ENCODE results near the gene PIM1.
A peak's percentile ranks its signal among the peaks of the same experiment; 100 is the strongest.

The PIM1 gene

GRCh38 chr6:37138856-37139229 is 31.1 kb upstream of the PIM1 start:
- TF ChIP-seq SPI1 (IDR thresholded peaks at IDR 0.05; ENCODE audit: low read depth, low read length) (no peak), POU2F2 (IDR thresholded peaks at IDR 0.05; ENCODE audit: low read depth, low read length) (no peak), POLR2A (IDR thresholded peaks at IDR 0.05; ENCODE audit: low read depth, low read length) (no peak), TAF1 (IDR thresholded peaks at IDR 0.05; ENCODE audit: low read depth, low read length) (no peak), POLR2AphosphoS5 (IDR thresholded peaks at IDR 0.05; ENCODE audit: low read depth, low read length) (no peak), PAX5 (IDR thresholded peaks at IDR 0.05; ENCODE audit: insufficient read depth, low read length, severe bottlenecking) (no peak)
- no peak for FAIRE-seq
- DNase-seq (ENCODE audit: insufficient read length, low spot score): no peak

GRCh38 chr6:37139230-37139962 is 30.6 kb upstream of the PIM1 start:
- TF ChIP-seq PAX5 (IDR thresholded peaks at IDR 0.05; ENCODE audit: insufficient read depth, low read length, severe bottlenecking) (no peak), SPI1 (IDR thresholded peaks at IDR 0.05; ENCODE audit: low read depth, low read length) (no peak), POU2F2 (IDR thresholded peaks at IDR 0.05; ENCODE audit: low read depth, low read length) (no peak), POLR2A (IDR thresholded peaks at IDR 0.05; ENCODE audit: low read depth, low read length) (no peak)
- no peak for DNase-seq (ENCODE audit: insufficient read length, low spot score)
- no peak for FAIRE-seq

- no peak for FAIRE-seq
- TF ChIP-seq POU2F2 (IDR thresholded peaks at IDR 0.05; ENCODE audit: low read depth, low read length) (no peak), POLR2A (IDR thresholded peaks at IDR 0.05; ENCODE audit: low read depth, low read length) (no peak), POLR2AphosphoS5 (IDR thresholded peaks at IDR 0.05; ENCODE audit: low read depth, low read length) (no peak), PAX5 (IDR thresholded peaks at IDR 0.05; ENCODE audit: insufficient read depth, low read length, severe bottlenecking) (no peak), SPI1 (IDR thresholded peaks at IDR 0.05; ENCODE audit: low read depth, low read length) (no peak), TAF1 (IDR thresholded peaks at IDR 0.05; ENCODE audit: low read depth, low read length) (no peak)
- no peak for DNase-seq (ENCODE audit: insufficient read length, low spot score)
These were observed 29.8 kb upstream of the PIM1 start for GRCh38 chr6:37140145-37140544.

GRCh38 chr6:37141281-37142049 is 28.5 kb upstream of the PIM1 start:
- TF ChIP-seq POU2F2 (IDR thresholded peaks at IDR 0.05; ENCODE audit: low read depth, low read length): no peak
- no peak for TF ChIP-seq PAX5 (IDR thresholded peaks at IDR 0.05; ENCODE audit: insufficient read depth, low read length, severe bottlenecking)
- no peak for TF ChIP-seq SPI1 (IDR thresholded peaks at IDR 0.05; ENCODE audit: low read depth, low read length)
- TF ChIP-seq POLR2A (IDR thresholded peaks at IDR 0.05; ENCODE audit: low read depth, low read length): no peak
- TF ChIP-seq TAF1 (IDR thresholded peaks at IDR 0.05; ENCODE audit: low read depth, low read length): no peak
- no peak for TF ChIP-seq POLR2AphosphoS5 (IDR thresholded peaks at IDR 0.05; ENCODE audit: low read depth, low read length)
- FAIRE-seq: peak; percentile 47
- DNase-seq (ENCODE audit: insufficient read length, low spot score): no peak

- TF ChIP-seq POU2F2 (IDR thresholded peaks at IDR 0.05; ENCODE audit: low read depth, low read length) (no peak), POLR2AphosphoS5 (IDR thresholded peaks at IDR 0.05; ENCODE audit: low read depth, low read length) (no peak), PAX5 (IDR thresholded peaks at IDR 0.05; ENCODE audit: insufficient read depth, low read length, severe bottlenecking) (no peak), SPI1 (IDR thresholded peaks at IDR 0.05; ENCODE audit: low read depth, low read length) (no peak), POLR2A (IDR thresholded peaks at IDR 0.05; ENCODE audit: low read depth, low read length) (no peak), TAF1 (IDR thresholded peaks at IDR 0.05; ENCODE audit: low read depth, low read length) (no peak)
- FAIRE-seq: no peak
- no peak for DNase-seq (ENCODE audit: insufficient read length, low spot score)
These were observed 27.8 kb upstream of the PIM1 start for GRCh38 chr6:37142050-37142614.

- FAIRE-seq (no peak), DNase-seq (ENCODE audit: insufficient read length, low spot score) (no peak)
- TF ChIP-seq POU2F2 (IDR thresholded peaks at IDR 0.05; ENCODE audit: low read depth, low read length) (no peak), POLR2AphosphoS5 (IDR thresholded peaks at IDR 0.05; ENCODE audit: low read depth, low read length) (no peak), TAF1 (IDR thresholded peaks at IDR 0.05; ENCODE audit: low read depth, low read length) (no peak), POLR2A (IDR thresholded peaks at IDR 0.05; ENCODE audit: low read depth, low read length) (no peak), SPI1 (IDR thresholded peaks at IDR 0.05; ENCODE audit: low read depth, low read length) (no peak), PAX5 (IDR thresholded peaks at IDR 0.05; ENCODE audit: insufficient read depth, low read length, severe bottlenecking) (no peak)
These were observed 26.4 kb upstream of the PIM1 start for GRCh38 chr6:37143585-37143984.

- TF ChIP-seq POLR2A (IDR thresholded peaks at IDR 0.05; ENCODE audit: low read depth, low read length): no peak
- TF ChIP-seq POU2F2 (IDR thresholded peaks at IDR 0.05; ENCODE audit: low read depth, low read length): no peak
- TF ChIP-seq POLR2AphosphoS5 (IDR thresholded peaks at IDR 0.05; ENCODE audit: low read depth, low read length): no peak
- no peak for TF ChIP-seq TAF1 (IDR thresholded peaks at IDR 0.05; ENCODE audit: low read depth, low read length)
- no peak for TF ChIP-seq PAX5 (IDR thresholded peaks at IDR 0.05; ENCODE audit: insufficient read depth, low read length, severe bottlenecking)
- no peak for TF ChIP-seq SPI1 (IDR thresholded peaks at IDR 0.05; ENCODE audit: low read depth, low read length)
These were observed 24.5 kb upstream of the PIM1 start for GRCh38 chr6:37145443-37145842.

GRCh38 chr6:37146735-37147157 is 23.2 kb upstream of the PIM1 start:
- no peak for FAIRE-seq
- no peak for TF ChIP-seq POU2F2 (IDR thresholded peaks at IDR 0.05; ENCODE audit: low read depth, low read length)
- TF ChIP-seq PAX5 (IDR thresholded peaks at IDR 0.05; ENCODE audit: insufficient read depth, low read length, severe bottlenecking): no peak
- no peak for TF ChIP-seq TAF1 (IDR thresholded peaks at IDR 0.05; ENCODE audit: low read depth, low read length)
- no peak for TF ChIP-seq SPI1 (IDR thresholded peaks at IDR 0.05; ENCODE audit: low read depth, low read length)
- TF ChIP-seq POLR2A (IDR thresholded peaks at IDR 0.05; ENCODE audit: low read depth, low read length): no peak
- TF ChIP-seq POLR2AphosphoS5 (IDR thresholded peaks at IDR 0.05; ENCODE audit: low read depth, low read length): no peak
- no peak for DNase-seq (ENCODE audit: insufficient read length, low spot score)

More at GRCh38 chr6:37145443-37145842, 24.5 kb upstream of the PIM1 start:
- DNase-seq (ENCODE audit: insufficient read length, low spot score) (no peak), FAIRE-seq (no peak)

GRCh38 chr6:37149745-37150144 is 20.2 kb upstream of the PIM1 start:
- TF ChIP-seq POU2F2 (IDR thresholded peaks at IDR 0.05; ENCODE audit: low read depth, low read length): no peak
- no peak for TF ChIP-seq POLR2AphosphoS5 (IDR thresholded peaks at IDR 0.05; ENCODE audit: low read depth, low read length)
- TF ChIP-seq PAX5 (IDR thresholded peaks at IDR 0.05; ENCODE audit: insufficient read depth, low read length, severe bottlenecking): no peak
- TF ChIP-seq TAF1 (IDR thresholded peaks at IDR 0.05; ENCODE audit: low read depth, low read length): no peak
- TF ChIP-seq POLR2A (IDR thresholded peaks at IDR 0.05; ENCODE audit: low read depth, low read length): no peak
- TF ChIP-seq SPI1 (IDR thresholded peaks at IDR 0.05; ENCODE audit: low read depth, low read length): no peak
- DNase-seq (ENCODE audit: insufficient read length, low spot score) (no peak), FAIRE-seq (peak; percentile 43)
